OCI-M2 (cell line): ENCODE results near the gene WDFY2.

Experiments
- DNase-seq: peaks from one replicate; lab custom pipeline; 2025; ENCODE audit not compliant: unreplicated experiment; lab: John Stamatoyannopoulos, UW

The WDFY2 gene

DNA sequence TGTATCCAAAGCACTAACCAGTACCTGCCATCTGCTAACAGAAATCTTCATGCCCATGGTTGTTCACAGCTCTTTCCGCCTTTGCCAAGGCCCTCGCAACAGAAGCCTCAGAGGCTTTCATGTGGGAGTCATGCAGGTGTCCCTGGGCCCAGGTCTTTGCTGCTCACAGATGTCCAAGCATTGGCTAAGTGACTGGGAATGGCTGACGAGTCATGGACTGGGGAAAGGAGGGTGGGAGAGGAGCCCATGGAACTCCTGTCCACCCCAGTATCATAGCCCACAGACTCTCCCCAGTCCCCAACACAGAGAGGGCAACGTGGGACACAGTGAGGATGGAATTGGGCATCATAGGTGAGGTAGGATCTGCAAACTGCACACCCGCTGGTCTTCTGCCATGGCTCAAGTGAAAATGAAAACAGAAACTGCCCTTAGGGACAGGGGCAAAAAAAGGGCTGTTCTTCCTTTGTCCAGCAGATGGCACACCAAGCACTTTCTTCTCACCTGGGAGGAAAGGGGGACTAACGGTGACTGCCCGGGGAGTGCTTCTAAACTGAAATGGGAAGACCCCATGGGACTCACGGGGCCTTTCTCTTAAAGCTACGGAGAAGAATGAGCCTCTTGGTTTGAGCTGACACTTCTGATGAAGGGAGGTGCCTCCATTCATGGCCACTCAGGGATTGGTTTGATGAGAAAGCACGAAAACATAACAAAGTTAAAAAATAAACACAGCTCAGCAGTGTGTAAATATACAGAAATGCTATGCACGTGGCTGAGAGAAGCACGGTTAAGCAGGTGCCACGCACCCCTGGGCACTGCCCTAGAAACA is 230.8 kb downstream of the WDFY2 start:
- peak; percentile 26 for DNase-seq

DNA sequence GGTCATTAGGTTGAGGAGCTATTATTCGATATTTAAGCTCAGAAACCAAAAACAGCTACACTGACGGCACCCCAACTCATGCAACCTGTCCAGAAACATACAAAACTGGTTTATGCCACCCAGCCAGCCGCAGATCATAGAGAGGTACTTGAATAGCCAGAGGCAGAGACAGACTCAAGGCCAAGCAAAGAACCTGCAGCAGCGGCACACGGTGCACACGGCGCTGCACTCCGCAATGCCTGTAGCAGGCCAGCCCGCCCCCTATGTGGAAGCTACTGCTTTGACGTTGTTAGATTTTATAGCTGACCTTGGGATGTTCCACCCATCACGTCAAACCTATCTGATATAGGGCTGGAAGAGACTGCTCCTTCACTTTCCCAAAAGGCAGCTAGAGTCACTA is 231.6 kb downstream of the WDFY2 start:
- DNase-seq = no peak

DNA sequence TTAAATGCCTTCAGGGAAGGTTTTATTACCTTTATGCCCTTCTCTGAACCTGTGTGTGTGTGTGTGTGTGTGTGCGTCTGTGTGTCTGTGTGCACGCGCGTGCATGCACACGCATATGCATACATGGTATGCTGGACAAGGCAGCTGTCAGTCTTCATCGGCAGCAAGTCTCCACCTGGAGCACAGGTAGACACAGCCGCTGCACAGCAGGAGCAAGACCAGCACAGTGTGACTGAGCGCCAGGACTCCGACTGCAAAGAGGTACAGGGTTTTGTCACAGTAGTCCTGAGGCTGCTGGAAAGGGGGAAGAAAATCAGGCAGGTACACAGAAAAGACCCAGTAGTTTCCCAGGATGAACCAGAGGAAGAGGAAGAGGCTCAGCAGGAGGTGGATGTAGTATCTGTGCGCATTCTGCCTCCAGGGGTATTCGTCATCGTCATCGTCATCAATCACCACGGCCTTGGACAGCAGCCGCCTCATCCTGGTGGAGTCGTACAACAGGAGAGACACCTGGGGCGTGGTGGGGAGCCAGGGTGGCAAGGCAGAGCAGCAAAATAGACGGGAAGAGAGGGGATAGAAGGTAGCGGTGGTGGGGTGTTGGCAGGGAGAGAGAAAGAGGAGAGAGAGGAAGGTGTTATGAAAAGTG is 232.5 kb downstream of the WDFY2 start:
- no peak for DNase-seq
